Coronary artery (tissue), 2 donors: ENCODE data around the gene CATSPERZ.

Source experiments
- DNase-seq: peaks from one replicate; pipeline ENCODE4 v3.0.0-alpha.2; 2017; ENCODE audit warnings: low spot score
- H3K27ac ChIP-seq, 2 donors: fragments of 200-600 bp; sonication (generic); one replicate each; pipeline ENCODE4 v1.5.1; 2016 to 2019
- H3K4me3 ChIP-seq: fragments of 200-600 bp; sonication (generic); 2 replicates; pipeline ENCODE4 v1.5.1; 2016; ENCODE audit warnings: mild to moderate bottlenecking, moderate library complexity
- CTCF ChIP-seq: fragments of 200-600 bp; sonication (generic); IDR thresholded peaks from one replicate; pipeline ENCODE4 v1.5.1; 2019; ENCODE audit warnings: antibody characterized with exemption

The CATSPERZ gene

DNA sequence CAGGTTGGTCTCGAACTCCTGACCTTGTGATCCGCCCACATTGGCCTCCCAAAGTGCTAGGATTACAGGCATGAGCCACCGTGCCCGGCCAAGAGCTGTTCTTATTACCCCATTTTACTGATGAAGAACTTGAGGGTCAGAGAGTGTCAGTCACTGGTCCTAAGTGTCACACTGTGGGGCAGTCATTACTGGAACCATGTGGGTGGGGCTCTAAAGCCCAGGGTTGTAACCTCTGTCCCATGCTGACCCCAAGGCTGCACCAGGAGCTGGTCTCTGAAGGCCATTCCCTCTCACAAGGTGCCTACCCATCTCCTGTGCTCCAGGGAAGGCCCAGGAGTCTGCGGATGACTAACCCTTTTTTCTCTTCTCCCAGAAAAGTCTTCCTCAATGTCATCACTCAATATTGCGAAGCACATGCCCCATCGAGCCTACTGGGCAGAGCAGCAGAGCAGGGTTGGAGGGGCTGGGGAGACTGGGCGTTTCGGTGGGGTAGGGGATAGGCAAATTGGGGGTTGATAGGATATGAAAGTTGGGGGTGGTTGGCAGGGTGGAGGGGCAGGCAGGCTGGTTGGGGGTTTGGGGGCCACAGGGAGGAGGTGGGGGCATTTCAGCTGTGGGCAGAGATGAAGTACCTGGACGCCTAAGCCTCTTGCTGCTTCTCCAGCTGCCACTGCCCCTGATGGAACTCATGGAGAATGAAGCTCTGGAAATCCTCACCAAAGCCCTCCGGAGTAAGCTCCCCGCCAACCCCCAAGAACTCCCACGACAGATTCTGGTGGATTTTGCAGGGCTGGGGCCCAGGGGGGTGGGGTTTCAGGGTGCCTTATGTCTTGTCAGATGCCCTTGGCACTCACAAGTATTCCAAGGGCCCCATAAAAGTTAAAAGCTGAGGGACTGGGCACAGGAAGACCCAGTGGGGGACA lies 3.2 kb downstream of the CATSPERZ start:
- H3K4me3 ChIP-seq: no peak overlapping the region
- no peak for TF ChIP-seq CTCF
- DNase-seq: no peak
- peak overlapping the region in 1 of 2 donors; percentile 94 for H3K27ac ChIP-seq

- no peak for DNase-seq
- TF ChIP-seq CTCF: no peak
- peak overlapping the region; percentile 99 for H3K4me3 ChIP-seq
- peak overlapping the region in 1 of 2 donors; percentile 94 for H3K27ac ChIP-seq
These were observed 3.8 kb downstream of the CATSPERZ start for GRCh38 chr11:64304032-64304315.

- peak; percentile 55 for TF ChIP-seq CTCF
- H3K27ac ChIP-seq: peak overlapping the region; percentile 83 to 94
- peak; percentile 93 for DNase-seq
These were observed 4.3 kb downstream of the CATSPERZ start for GRCh38 chr11:64304316-64305072.

GRCh38 chr11:64305075-64305690 lies 5.0 kb downstream of the CATSPERZ start, which contains the start of gene ESRRA:
Gene ESRRA, plus strand, starts transcription at chr11:64305524. Its CDS starts 1,656 bp downstream, at chr11:64307180.
- Histone ChIP-seq H3K4me3 (peak within 1 kb of the TSS; percentile 99), H3K27ac (peak within 1 kb of the TSS; percentile 83 to 97)
- no peak for TF ChIP-seq CTCF
- DNase-seq: peak; percentile 99

More at GRCh38 chr11:64304316-64305072, 4.3 kb downstream of the CATSPERZ start:
- peak overlapping the region; percentile 99 for H3K4me3 ChIP-seq

DNA sequence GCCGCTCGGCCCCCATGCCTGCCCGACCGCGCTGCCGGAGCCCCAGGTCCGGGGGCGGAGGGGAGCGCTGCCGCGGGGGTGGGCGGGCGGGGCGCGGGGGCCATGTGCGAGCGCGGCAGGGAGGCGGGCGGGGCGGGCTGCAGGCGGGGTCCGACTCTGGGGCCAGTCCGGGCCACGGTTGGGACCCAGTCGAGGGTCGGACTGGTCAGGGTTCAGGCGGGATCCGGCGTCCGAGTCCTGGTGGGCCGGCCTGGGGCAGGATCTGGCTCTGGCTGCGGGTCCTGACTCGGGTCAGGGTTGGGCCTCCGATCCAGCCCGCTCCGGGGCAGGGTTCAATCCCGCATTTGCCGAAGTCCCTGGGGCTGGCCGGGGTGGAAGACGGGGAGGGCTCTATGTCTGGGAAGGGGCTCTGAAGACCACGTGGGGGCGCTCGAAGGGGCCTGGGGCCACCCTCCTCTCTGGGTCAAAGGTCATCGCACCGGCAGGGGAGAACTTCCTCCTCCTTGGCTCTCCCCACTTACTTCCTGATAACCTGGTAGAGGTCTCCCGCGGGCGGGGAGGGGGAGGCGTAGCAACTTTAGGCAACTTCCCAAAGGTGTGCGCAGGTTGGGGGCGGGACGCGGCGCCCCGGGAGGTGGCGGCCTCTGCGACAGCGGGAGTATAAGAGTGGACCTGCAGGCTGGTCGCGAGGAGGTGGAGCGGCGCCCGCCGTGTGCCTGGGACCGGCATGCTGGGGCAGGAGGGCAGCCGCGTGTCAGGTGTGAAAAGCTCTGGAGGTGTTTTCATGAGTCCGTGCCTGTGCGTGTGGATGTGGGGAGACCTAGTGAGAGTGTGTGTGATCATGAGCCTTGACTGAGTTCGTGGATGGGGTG lies 5.8 kb downstream of the CATSPERZ start:
- no peak for DNase-seq
- Histone ChIP-seq H3K4me3 (peak overlapping the region; percentile 99), H3K27ac (peak overlapping the region; percentile 58 to 97)
- no peak for TF ChIP-seq CTCF

GRCh38 chr11:64306563-64306875 lies 6.4 kb downstream of the CATSPERZ start:
- no peak for TF ChIP-seq CTCF
- no peak for DNase-seq
- peak overlapping the region; percentile 58 to 97 for H3K27ac ChIP-seq
- peak overlapping the region; percentile 99 for H3K4me3 ChIP-seq
